SU-DHL-6 (cell line): Measurements from ENCODE around the gene TMEM74B.

Source experiments
- CTCF ChIP-seq: fragments of 200-600 bp; sonication (generic); IDR thresholded peaks from one replicate; pipeline ENCODE4 v1.5.1; 2017; ENCODE audit warnings: antibody characterized with exemption, mild to moderate bottlenecking, low read length, moderate library complexity; ENCODE audit not compliant: insufficient read depth, poor library complexity, severe bottlenecking
- EZH2phosphoT487 ChIP-seq: fragments of 200-600 bp; sonication (generic), shearing (Covaris generic); conservative IDR thresholded peaks from 2 replicates; pipeline ENCODE4 v1.6.1; 2018; ENCODE audit warnings: mild to moderate bottlenecking, antibody characterized with exemption, low read length, moderate library complexity, mixed read lengths

DNA sequence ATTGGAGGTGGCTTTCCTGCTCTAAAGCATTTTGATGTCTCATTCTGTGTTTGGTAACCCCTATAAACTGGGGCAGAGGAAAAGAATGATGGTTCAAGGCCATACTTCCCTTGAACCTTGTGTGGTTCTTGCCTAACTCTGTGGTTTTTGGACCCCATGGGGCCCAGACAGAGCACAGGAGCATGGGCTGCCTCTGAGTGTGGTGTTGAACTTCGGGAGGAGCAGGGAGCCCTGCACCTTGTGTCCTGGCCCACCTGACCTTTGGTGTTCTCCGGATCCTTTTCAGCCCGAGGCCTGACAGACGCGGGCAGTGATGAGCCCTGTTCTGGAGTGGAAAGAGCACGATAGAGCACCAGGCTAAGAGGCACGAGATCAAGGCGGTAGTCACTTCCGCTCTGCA is 18.8 kb downstream of the TMEM74B start:
- no peak for TF ChIP-seq EZH2phosphoT487
- TF ChIP-seq CTCF, result no peak
